Stimulated activated effector memory CD8-positive, alpha-beta T cell treated with anti-CD3 and anti-CD28 coated beads, Interleukin-12 subunit alpha, Interleukin-12 subunit beta, amount 100 ng/mL, for 72 hours (primary cell): Measurements from ENCODE around the gene SESN2.

Experiments used
- ATAC-seq: fragments of 150-1000 bp; cut with Tn5 transposase; 2 replicates; pipeline ENCODE4 v1.10.0; 2021
- DNase-seq, 2 donors: peaks; one replicate each; pipeline ENCODE4 v3.0.0; 2021 to 2022; ENCODE audit warnings: low spot score in 2 of 2
- H3K27ac Mint-ChIP-seq: one replicate; pipeline ENCODE4 v1.8.0; 2022; ENCODE audit warnings: mild to moderate bottlenecking, mixed read lengths
- H3K36me3 Mint-ChIP-seq: one replicate; pipeline ENCODE4 v1.8.0; 2022; ENCODE audit warnings: mild to moderate bottlenecking, mixed read lengths
- H3K4me1 Mint-ChIP-seq: one replicate; pipeline ENCODE4 v1.8.0; 2022; ENCODE audit warnings: mixed read lengths
- H3K4me3 Mint-ChIP-seq: one replicate; pipeline ENCODE4 v1.8.0; 2022; ENCODE audit warnings: mild to moderate bottlenecking, mixed read lengths
- H3K9me3 Mint-ChIP-seq: one replicate; pipeline ENCODE4 v1.8.0; 2022; ENCODE audit warnings: mixed read lengths

Gene SESN2

DNA sequence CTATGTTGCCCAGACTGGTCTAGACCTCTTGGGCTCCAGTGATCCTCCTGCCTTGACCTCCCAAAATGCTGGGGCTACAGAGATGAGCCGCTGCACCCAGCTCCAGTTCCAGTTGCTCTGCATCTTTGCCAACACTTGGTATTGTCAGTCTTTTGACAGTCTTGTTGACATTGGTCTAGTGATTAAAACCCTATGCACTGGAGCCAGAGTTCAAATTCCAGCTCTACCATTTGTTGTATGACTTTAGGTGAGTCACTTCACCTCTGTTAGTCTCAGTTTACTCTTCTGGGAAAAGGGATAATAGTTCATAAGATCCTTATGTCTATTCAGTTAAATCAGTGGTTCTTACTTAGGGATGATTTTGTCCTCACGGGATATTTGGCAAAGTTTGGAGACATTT, 36.6 kb downstream of the SESN2 start:
- DNase-seq (no peak), ATAC-seq (no peak)
- H3K9me3 Mint-ChIP-seq: no peaks in the 10 kb centered on the region
- H3K27ac Mint-ChIP-seq: no peak overlapping the region
- no peak overlapping the region for H3K4me3 Mint-ChIP-seq
- no peaks in the 10 kb centered on the region for H3K36me3 Mint-ChIP-seq
- H3K4me1 Mint-ChIP-seq: peaks cover 27% of the 10 kb centered on the region

DNA sequence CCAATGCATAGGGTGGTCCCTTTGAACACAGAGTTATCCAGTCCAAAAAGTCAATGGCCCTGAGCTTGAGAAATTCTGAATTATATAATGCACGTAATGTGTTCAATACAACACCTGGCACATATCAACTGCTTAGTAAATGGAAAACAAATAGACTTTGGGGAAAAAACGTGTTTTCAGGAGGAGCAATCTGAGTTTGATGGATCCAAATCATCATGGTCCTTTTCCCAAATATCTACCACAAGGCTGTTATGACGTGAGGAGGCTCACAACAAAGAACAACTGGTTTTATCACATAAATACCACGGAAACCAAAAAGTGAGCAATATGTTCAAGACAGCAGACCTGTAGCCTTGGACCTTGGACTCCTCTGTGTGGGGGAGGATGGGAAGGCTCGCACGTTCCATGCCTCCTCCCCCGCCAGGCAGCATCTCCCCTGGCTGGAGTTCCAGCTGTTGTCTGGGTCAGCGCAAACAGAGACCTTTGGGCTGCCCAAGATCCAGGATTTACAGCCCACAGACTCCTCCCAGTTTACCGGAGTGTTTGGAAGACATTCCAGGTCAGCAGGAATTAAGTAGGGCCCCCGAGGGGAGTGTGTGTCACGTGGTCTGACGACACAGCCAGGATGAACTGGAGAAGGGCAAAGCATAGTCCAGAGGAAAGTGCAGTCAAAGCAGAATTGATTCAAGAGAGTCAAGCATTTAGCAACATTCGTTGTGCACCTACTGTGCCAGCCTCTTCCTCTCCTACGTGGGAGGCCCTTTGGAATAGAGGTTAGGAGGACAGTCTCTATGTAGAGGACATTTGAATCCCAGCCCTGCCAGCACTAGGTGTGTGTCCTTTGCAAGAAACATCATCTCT, 37.3 kb downstream of the SESN2 start:
- H3K36me3 Mint-ChIP-seq: no peaks in the 10 kb centered on the region

DNA sequence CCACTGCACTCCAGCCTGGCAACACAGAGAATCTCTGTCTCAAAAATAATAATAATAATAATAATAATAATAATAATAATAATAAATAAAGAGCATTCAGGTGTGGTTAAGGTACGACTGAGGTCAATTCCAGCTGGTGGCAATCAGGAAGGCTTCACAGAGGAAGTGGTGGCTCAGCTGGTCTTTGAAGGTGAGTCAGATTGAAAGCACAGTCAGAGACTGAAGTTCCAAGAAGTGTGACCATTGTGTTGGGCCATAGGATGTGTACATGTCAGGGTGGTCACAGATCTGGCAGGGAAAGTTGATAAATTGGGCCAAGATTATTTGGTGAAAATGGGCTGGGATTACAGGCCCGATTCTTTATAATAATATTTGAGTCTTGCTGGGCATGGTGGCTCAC, 38.5 kb downstream of the SESN2 start:
- Mint-ChIP-seq H3K4me3 (no peak overlapping the region), H3K36me3 (no peaks in the 10 kb centered on the region), H3K4me1 (peaks cover 27% of the 10 kb centered on the region), H3K27ac (no peak overlapping the region), H3K9me3 (no peaks in the 10 kb centered on the region)
- DNase-seq (no peak), ATAC-seq (peak; percentile 94)

More for the DNA sequence above, 37.3 kb downstream of the SESN2 start:
- no peak for ATAC-seq
- DNase-seq: no peak
- H3K9me3 Mint-ChIP-seq: no peaks in the 10 kb centered on the region
- no peak overlapping the region for H3K27ac Mint-ChIP-seq
- H3K4me3 Mint-ChIP-seq: no peak overlapping the region
- H3K4me1 Mint-ChIP-seq: peaks cover 27% of the 10 kb centered on the region

DNA sequence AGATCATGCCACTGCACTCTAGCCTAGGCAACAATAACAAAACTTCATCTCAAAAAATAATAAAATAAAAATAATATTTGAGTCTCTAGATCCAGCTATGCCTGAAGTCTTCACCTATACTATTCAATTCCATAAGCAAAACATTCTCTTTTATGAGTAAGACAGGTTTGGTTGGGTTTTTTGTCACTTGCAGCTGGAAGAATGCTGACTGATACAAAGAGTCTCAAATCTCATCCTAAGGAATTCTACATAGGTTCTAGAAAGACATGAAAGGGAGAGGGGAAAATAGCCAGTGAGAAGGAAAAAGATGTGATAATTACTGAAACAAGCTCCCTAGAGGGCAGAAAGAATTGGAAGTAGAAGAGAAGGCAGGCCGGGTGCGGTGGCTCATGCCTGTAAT, 39.1 kb downstream of the SESN2 start:
- H3K36me3 Mint-ChIP-seq: no peaks in the 10 kb centered on the region
- DNase-seq (no peak), ATAC-seq (no peak)
- H3K27ac Mint-ChIP-seq: no peak overlapping the region
- H3K4me1 Mint-ChIP-seq: peaks cover 27% of the 10 kb centered on the region
- H3K9me3 Mint-ChIP-seq: no peaks in the 10 kb centered on the region
- no peak overlapping the region for H3K4me3 Mint-ChIP-seq

DNA sequence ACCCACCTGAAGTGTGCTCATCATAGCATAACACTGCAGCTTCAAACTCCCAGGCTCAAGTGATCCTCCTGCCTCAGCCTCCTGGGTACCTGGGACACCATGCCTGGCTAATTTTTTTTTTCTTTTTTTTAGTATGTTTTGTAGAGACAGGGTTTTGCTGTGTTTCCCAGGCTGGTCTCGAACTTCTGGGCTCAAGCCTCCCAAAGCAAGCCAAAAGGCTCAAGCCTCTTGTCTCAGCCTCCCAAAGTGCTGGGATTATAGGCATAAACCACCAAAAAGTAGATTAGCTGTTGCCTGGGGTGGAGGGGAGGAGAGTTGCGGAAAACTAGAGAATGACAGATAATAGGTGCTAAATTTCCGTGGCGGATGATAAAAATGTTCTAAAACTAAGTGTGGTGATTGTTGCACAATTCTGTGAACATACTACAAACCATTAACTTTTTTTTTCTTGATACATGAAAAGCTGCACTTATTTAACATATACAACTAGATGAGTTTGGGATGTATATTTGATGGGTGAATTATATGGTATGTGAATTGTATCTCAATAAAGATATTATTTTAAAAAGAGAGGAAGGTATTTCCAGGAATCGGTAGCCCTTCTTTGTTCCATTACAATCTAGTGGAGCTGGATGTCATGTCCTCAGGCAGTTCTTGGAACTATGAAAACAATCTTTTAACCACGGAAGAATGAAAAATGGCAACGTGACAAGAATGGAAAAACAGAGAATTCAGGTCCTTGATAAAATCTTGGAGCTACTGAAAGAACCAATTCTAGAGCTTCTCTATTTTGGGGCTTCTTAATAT, 42.3 kb downstream of the SESN2 start:
- Mint-ChIP-seq H3K4me3 (no peak overlapping the region), H3K36me3 (no peaks in the 10 kb centered on the region), H3K4me1 (peaks cover 21% of the 10 kb centered on the region), H3K27ac (no peak overlapping the region), H3K9me3 (no peaks in the 10 kb centered on the region)
- ATAC-seq (no peak), DNase-seq (no peak)

DNA sequence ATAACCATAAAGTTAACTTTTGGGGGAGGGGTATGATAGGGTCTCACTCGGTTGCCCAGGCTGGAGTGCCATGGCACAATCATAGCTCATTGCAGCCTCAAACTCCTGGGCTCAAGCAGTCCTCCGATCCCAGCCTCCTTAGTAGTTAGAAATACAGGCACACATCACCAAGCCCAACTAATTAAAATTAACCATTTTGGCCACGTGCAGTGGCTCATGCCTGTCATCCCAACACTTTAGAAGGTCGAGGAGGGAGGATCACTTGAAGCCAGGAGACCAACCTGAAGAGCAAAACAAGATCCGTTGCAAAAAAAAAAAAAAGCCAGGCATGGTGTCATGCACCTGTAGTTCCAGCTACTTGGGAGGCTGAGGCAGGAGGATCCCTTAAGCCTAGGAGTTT, 42.9 kb downstream of the SESN2 start:
- no peaks in the 10 kb centered on the region for H3K9me3 Mint-ChIP-seq
- ATAC-seq (no peak), DNase-seq (no peak)
- H3K4me3 Mint-ChIP-seq: no peak overlapping the region
- no peaks in the 10 kb centered on the region for H3K36me3 Mint-ChIP-seq
- H3K4me1 Mint-ChIP-seq: peaks cover 14% of the 10 kb centered on the region
- no peak overlapping the region for H3K27ac Mint-ChIP-seq

DNA sequence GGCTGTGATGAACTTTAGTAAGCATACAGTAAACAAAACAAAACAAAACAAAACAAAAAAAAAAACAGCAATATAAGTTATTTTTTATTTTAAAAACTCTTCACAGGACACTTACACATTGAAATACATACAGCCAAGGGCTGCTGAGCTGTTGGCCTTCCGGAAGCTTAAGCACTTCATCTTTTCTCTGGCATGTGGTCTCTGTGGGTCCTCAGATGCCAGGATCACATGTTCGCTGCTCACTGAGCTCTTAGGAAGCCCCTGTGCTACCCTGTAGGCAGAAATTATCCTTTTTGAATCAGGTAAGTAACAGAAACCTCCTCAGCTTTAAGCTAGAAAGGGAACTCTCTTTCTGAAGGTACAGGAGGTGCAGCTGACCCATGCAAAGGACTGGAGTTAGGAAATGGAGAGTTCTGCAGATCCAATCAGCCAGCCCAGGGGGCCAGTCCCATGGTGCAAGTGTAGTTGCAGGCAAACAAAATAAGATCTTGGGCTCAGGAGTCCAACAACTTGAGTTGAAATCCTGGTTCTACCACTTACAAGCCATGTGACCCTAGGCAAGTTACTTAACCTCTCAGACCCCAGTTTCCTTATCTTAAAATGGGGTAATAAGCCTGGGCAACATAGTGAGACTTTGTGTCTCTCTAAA, 47.1 kb downstream of the SESN2 start:
- Mint-ChIP-seq H3K36me3 (no peaks in the 10 kb centered on the region), H3K27ac (no peak overlapping the region), H3K4me1 (no peaks in the 10 kb centered on the region), H3K4me3 (no peak overlapping the region), H3K9me3 (no peaks in the 10 kb centered on the region)
- no peak for DNase-seq
- ATAC-seq: no peak

DNA sequence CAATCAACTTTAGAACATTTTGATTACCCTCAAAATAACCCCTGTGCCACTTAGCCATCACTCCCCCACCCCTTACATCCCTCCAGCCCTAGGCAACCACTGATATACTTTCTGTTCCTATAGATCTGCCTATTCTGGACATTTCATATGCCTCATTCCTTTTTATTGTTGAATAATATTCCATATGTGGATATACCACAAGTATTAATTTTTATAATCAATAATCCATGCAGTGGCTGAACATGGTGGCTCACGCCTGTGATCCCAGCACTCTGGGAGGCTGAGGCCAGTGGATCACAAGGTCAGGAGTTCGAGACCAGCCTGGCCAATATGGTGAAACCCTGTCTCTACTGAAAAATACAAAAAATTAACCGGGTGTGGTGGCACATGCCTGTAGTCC, 49.4 kb downstream of the SESN2 start:
- H3K27ac Mint-ChIP-seq: no peak overlapping the region
- H3K36me3 Mint-ChIP-seq: no peaks in the 10 kb centered on the region
- no peaks in the 10 kb centered on the region for H3K4me1 Mint-ChIP-seq
- ATAC-seq (no peak), DNase-seq (no peak)
- no peaks in the 10 kb centered on the region for H3K9me3 Mint-ChIP-seq
- H3K4me3 Mint-ChIP-seq: no peak overlapping the region

DNA sequence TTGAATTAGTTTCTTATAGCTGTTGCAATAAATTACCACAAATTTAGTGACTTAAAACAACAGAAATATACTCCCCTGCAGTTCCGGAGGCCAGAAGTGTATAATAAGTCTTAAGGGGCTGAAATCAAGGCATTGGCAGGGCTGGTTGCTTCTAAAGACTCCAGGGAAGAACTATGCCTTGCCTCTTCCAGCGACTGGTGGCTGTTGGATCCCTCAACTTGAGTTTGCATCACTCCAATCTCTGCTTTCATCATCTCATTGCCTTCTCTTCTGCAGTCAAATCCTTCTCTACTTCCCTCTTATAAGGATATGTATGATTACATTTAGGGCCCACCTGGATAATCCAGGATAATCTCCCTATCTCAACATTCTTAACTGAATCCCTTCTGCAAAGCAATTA, 50.4 kb downstream of the SESN2 start:
- no peak for ATAC-seq
- Mint-ChIP-seq H3K9me3 (no peaks in the 10 kb centered on the region), H3K4me3 (no peak overlapping the region), H3K27ac (no peak overlapping the region), H3K36me3 (no peaks in the 10 kb centered on the region), H3K4me1 (no peaks in the 10 kb centered on the region)
- DNase-seq: no peak

DNA sequence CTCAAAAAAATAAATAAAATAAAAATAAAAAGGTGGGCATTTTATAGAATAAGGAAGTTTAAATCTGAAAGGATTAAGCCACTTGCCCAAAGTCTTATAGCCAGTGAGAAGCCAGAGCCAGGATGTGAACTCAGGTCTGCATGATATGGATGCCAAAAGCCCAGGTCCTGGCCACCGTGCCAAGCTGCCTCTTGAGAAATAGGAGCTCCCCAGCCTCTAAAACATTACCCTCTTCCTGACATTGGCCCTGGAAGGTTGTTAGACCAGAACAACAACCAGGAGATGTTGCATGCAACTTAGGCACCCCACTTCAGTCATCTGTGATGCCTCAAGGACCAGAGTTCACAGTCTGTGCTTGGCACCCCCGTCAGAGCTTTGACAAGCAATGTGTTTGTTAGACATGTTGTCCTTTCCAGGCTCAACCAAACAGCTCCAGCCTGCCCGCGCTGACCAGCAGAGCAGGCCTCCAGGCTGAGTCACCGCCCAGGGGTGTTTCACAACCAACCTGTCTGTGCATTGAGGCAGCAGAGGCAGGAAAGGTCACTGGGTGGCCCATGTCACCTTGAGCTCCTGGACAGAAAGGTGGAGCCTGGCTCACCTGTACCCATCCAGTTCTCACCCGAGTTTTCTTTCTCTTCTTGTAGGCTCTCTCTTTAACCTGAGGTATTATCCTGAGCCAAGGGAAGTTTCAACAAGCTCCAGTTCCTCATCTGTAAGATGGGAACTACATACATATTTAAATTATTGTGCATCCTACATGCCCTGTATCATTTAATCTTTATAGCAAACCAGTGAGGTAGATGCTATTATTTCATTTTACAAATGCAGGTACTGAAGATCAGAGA, 54.6 kb downstream of the SESN2 start:
- Mint-ChIP-seq H3K4me3 (no peak overlapping the region), H3K9me3 (no peaks in the 10 kb centered on the region), H3K4me1 (no peaks in the 10 kb centered on the region), H3K36me3 (no peaks in the 10 kb centered on the region), H3K27ac (no peak overlapping the region)
- DNase-seq (no peak), ATAC-seq (no peak)

DNA sequence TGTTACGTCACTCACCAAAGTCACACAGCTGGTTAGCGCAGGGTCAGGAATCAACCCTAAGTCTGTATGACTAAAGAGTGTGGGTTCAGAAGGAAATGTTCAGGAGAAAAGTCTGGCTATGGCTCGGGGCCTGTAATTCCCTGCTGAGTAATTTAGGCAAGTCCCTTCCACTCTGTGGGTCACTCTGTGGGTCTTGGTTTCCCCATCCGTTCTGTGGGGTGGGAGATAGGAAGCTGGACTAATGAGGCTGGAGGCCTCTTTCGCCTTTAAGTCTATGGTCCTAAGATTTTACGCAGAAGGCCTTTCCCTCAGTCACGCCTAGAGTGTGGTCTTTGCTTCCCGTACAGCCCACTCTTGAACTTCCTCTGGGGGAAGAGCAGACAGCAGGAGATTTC, 55.2 kb downstream of the SESN2 start:
- H3K36me3 Mint-ChIP-seq: no peaks in the 10 kb centered on the region
- H3K27ac Mint-ChIP-seq: no peak overlapping the region
- H3K4me1 Mint-ChIP-seq: no peaks in the 10 kb centered on the region
- H3K9me3 Mint-ChIP-seq: no peaks in the 10 kb centered on the region
- DNase-seq: no peak
- no peak for ATAC-seq
- H3K4me3 Mint-ChIP-seq: no peak overlapping the region

DNA sequence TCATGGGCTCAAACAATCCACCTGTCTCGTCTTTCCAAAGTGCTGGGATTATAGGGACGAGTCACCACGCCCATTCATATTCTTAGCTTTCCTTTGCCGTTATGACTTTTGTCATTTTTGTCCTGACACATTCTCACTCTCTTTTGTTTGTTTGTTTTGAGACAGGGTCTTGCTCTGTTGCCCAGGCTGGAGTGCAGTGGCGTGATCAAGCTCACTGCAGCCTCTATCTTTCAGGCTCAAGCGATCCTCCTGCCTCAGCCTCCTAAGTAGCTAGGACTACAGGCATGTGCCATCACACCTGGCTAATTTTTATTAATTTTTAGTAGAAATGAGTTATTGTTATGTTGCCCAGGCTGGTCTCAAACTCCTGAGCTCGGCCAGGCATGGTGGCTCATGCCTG, 57.7 kb downstream of the SESN2 start:
- ATAC-seq: no peak
- no peak for DNase-seq
- H3K27ac Mint-ChIP-seq: no peak overlapping the region
- H3K4me3 Mint-ChIP-seq: no peak overlapping the region
- H3K36me3 Mint-ChIP-seq: no peaks in the 10 kb centered on the region
- H3K9me3 Mint-ChIP-seq: no peaks in the 10 kb centered on the region
- no peaks in the 10 kb centered on the region for H3K4me1 Mint-ChIP-seq

DNA sequence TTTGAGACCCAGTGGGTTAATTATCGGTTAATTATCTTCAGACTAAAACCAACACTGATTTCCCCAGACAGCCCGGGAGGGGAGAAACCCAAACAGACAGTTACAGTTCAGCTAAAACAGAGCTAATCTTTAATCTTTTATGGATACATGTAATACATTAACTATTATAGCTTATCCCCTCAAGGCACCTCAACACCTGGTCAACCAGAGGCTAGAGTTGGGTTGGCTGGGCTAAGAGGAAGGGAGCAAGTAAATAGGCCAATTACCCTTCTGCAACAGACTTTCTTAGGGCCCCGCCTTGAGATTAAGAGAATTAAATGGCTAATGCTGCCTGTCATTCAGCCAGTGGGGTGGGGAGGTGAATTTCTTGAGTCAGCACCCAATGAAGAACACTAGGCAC, 62.9 kb downstream of the SESN2 start:
- DNase-seq (no peak), ATAC-seq (no peak)
- H3K27ac Mint-ChIP-seq: no peak overlapping the region
- no peaks in the 10 kb centered on the region for H3K4me1 Mint-ChIP-seq
- no peak overlapping the region for H3K4me3 Mint-ChIP-seq
- no peaks in the 10 kb centered on the region for H3K9me3 Mint-ChIP-seq
- no peaks in the 10 kb centered on the region for H3K36me3 Mint-ChIP-seq

DNA sequence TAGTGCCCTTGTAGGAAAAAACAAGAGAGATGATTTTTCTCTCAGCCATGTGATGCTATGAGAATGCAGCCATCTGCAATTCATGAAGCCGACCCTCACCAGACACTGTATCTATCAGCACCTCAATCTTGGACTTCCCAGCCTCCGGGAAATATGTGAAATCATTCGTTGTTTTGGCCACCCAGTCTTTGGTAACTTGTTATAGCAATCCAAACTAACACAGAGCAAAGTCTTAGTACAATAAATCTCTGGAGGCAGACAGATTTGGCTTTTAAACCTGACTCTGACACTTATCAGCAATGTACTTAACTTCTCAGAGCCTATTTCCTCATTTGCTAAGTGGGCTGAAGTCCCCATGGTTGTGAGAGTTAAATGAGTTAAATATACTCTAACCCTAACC, 64.4 kb downstream of the SESN2 start:
- Mint-ChIP-seq H3K4me3 (no peak overlapping the region), H3K9me3 (no peaks in the 10 kb centered on the region), H3K36me3 (peaks cover 4% of the 10 kb centered on the region), H3K27ac (no peak overlapping the region), H3K4me1 (peaks cover 13% of the 10 kb centered on the region)
- ATAC-seq (no peak), DNase-seq (no peak)

DNA sequence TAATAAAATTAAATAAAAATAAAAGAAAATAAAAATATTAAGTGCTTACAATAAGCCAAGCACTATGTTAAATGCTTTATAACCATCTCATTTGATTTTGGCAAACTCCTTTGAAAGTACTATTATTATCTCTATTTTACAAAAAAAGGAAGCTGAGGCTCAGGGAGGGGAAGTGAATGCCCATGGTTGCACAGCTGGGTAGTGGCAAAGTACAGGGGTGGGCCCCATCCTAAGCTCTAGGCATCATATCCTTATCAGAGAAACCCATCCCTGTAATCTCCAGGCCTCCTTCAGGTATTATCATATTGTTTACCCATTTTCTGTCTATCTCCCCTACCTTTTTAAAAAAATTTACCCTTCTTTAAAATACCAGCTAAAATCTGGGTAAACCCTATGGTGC, 67.2 kb downstream of the SESN2 start:
- ATAC-seq (no peak), DNase-seq (no peak)
- H3K9me3 Mint-ChIP-seq: no peaks in the 10 kb centered on the region
- H3K36me3 Mint-ChIP-seq: peaks cover 27% of the 10 kb centered on the region
- peaks cover 21% of the 10 kb centered on the region for H3K4me1 Mint-ChIP-seq
- H3K4me3 Mint-ChIP-seq: no peak overlapping the region
- no peak overlapping the region for H3K27ac Mint-ChIP-seq
